HG03354 (cell line): ENCODE results near the gene SUSD4.

ENCODE experiments used
- ATAC-seq: cut with Tn5 transposase; IDR thresholded peaks from one replicate; pipeline ENCODE4 v1.9.1; 2021; ENCODE audit warnings: mild to moderate bottlenecking; ENCODE audit not compliant: unreplicated experiment, poor library complexity, severe bottlenecking

The SUSD4 gene

DNA sequence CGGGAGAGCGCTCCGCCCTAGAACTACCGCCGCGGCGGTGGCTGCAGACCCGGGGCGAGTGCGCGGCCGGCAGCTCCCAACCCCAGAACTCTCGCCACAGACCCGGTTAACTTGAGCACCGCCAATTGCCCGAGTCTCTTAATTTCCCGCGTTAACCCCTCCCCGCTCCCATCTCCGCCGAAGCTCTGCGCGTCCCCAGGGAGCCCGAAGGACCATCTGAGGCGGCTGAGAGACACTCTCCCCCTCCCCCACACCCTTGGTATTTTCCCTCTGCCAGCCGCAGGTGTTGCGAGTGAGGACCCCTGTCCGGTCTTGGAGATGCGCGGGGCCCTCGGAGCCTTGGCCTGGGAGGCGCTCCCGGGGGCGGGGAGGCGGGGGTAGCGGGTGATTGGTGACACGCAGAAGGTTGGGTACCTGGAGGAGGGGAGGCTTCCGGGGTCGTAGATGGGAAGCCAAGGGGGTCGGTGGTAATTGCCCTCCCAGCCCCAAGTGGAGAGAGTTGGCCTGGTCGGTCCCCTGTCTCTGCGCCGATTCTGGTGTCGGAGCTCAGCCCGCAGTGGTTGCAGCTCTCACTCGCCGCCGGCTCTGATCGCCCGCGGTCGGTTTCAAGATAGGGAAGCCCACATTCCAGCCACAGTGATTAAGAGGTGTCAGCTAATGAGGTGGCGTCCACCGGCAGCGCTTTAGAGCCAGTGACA lies 858 bp upstream of the SUSD4 start:
- ATAC-seq = peak; percentile 18

- ATAC-seq = peak; percentile 20
Observed at GRCh38 chr1:223363057-223363855, 720 bp downstream of the SUSD4 start.

- ATAC-seq = no peak
Observed at GRCh38 chr1:223358826-223359225, 5.2 kb downstream of the SUSD4 start.

- ATAC-seq = no peak
Observed at GRCh38 chr1:223355699-223356098, 8.3 kb downstream of the SUSD4 start.

- no peak for ATAC-seq
Observed at GRCh38 chr1:223353939-223354338, 10.0 kb downstream of the SUSD4 start.

- no peak for ATAC-seq
Observed at GRCh38 chr1:223352944-223353343, 11.0 kb downstream of the SUSD4 start.

DNA sequence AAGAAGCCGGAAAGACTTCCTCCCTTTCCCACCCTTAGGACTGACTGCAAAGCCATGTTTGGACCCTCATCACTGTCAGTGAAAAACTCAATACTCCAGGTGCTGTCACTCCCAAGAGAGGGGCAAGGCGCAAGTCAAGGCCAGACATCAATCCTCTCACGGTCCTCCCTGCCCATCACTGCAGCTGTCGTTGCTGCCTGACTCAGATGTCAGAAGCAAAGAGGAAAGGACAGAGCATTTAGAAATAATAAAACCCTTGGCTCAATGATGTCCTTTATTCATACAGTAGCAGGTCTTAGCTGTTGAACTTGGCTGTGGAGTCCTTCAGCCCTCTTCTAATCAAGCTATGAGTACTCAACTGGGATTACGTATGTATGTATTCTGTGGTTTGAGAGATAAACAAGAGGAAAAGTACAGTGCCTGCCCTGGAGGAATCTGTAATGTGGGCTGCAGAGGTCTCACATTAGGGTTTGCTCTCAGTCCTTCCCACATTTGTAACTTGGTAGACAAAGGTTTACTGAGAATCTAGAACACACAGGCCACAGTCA lies 13.5 kb downstream of the SUSD4 start:
- no peak for ATAC-seq

DNA sequence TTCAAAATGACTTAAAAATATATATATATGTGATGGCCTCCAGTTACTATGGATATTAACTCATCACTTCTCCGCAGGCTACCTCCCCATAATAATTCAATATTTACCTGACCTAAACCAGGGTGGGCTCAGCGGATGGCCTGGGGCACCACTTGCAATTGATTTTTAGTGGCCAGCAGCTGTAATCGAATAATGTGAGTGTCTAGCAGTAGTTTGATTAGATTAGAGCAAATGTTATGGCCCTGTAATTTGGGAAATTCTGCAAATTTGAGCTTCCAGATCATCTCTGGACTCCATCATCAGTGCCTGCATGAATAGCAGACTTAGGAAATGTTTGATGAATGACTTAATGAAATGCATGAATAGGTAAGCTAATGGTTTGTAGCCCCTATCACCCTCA lies 14.7 kb downstream of the SUSD4 start:
- ATAC-seq = no peak

- no peak for ATAC-seq
Observed at GRCh38 chr1:223348439-223348838, 15.5 kb downstream of the SUSD4 start.

DNA sequence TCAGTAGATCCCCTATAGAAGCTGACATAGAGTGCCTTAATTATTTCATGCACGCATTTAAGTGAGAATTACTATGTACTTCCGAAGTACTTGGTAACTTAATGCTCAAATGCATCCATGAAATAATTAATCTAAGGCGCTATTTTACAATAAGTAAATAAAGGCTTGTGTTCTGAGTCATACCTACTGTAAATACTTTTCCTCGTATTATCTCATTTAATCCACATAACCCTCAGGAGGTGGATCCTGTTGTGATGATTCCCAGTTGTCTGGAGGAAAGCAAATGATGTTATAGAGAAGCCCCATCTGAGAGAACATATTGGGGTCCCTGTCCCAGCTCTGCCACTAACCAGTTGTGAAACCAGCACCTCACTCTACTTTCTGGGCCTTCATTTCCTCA lies 16.4 kb downstream of the SUSD4 start:
- no peak for ATAC-seq

GRCh38 chr1:223346311-223346710 lies 17.7 kb downstream of the SUSD4 start:
- no peak for ATAC-seq

DNA sequence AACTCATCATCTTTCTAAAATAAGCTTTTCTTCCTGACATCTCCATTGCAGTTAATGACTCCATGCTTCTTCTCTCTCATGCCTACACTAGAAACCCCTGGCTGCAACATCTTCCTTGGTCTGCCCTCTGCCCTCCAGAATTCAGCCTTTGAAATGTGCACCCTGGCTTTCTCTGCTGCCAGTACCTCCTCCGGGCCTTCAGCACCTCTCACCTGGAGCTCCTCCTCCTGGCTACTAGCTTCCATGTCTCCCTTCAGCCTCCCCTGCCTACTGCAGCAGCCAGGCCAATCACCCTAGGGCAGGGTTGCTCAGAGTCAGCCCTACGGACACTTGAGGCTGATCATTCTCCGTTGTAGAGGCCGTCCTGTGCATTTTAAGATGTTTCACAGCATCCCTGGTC lies 18.3 kb downstream of the SUSD4 start:
- no peak for ATAC-seq

DNA sequence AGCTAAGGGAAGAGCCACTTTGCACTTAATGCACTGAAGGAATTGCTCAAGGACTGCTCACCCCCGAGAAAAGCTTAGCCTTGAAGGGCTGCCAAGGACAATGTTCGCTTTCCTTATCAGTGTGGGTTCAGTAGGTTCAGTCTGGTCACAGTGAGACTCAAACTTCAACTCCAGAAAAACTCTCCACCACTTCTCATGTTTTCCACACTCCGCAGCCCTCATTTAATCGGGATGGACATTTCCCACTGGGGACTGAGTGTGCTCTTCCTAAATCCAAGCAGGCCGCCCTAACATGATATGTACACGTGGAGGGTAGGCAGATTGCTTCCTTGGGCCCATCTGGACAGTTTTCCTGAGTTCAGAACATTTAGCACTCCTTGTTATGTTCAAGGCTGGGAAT lies 19.5 kb downstream of the SUSD4 start:
- no peak for ATAC-seq

DNA sequence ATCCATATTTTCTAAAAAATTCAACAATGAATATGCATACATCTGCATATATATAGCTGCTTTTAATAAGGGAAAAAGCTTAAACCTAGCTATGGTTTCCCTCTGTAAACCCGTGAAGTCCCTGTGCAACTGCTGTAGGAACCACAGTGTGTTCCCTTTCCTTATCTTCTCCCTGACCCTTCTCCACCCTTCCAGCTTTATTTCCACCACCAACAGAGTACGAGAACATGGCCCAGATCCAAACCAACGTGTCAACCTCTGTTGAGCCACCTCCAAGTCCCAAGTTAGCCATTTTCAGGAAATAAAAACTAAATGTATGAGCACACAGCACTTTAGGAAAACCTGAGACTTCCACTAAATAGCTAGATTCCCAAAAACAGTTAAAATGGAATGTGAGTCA lies 20.3 kb downstream of the SUSD4 start:
- ATAC-seq = no peak

- ATAC-seq = no peak
Observed at GRCh38 chr1:223341121-223341520, 22.9 kb downstream of the SUSD4 start.

GRCh38 chr1:223340637-223341036 lies 23.3 kb downstream of the SUSD4 start:
- no peak for ATAC-seq

DNA sequence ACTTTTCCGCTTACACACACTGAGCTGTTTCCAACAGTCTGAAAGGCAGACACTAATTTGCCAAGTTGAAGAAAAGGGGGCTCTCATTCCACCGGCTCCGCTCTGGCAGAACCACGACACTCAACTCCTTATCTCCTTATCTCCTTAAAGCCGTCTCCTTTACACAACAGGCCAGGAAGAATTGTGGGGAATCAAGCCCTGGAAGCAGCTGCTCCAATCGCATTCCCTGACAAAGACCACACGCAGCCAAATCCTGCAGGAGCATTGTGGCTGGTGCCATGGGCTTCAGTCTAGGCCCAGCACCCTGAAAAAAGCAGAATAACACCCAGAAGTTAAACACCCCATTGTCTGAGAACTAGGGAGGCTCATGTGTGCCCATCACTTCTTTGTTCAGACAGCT lies 24.1 kb downstream of the SUSD4 start:
- no peak for ATAC-seq

DNA sequence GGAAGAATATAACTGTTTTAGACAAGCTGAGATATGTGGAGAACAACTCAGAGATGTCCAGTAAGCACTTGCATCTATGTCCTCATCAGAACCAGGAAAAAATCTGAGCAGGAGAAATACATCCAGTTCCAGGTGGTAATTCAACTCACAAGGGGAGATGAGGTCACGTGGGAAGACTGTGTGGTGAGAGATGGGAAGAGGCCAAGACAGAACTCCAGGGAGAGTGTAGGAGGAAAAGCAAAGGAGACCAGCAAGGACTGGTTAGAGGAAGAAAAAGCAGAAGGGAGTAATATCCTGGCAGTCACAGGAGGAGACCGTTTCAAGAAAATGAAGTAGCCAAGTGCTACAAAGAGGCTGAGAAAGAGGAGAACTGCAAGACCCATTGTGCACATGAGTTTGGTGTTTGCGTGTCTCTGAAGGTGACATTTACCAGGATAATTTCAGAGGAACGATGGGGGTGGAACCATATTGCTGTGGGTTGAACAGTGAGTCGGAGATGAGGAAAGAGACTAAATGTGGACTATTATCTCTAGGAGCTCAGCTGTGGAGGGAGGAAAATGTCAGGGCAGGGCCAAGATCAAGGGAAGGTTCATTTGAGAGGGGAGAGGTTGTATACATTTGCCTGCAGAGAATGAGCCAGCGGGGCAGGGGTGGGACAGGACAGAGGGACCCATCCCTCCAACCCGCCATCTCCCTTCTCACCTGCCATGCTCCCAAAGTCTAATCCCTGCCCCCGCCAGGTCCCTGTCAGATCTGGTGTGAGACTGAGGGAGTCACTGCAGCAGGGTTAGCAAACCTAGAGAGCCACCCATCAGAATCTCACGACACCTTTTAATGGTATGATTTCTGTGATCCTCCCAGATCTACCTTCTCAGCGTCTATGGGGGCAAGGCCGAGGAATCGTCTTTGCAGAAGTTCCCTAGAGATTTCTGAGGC lies 24.9 kb downstream of the SUSD4 start:
- ATAC-seq = no peak

GRCh38 chr1:223337174-223337869 lies 26.7 kb downstream of the SUSD4 start:
- no peak for ATAC-seq
